GM21447 (cell line): ENCODE data around the gene CD48.

Experiments used
- ATAC-seq: cut with Tn5 transposase; IDR thresholded peaks from one replicate; pipeline ENCODE4 v1.9.1; 2021; ENCODE audit not compliant: unreplicated experiment

The CD48 gene, protein sequence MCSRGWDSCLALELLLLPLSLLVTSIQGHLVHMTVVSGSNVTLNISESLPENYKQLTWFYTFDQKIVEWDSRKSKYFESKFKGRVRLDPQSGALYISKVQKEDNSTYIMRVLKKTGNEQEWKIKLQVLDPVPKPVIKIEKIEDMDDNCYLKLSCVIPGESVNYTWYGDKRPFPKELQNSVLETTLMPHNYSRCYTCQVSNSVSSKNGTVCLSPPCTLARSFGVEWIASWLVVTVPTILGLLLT

DNA sequence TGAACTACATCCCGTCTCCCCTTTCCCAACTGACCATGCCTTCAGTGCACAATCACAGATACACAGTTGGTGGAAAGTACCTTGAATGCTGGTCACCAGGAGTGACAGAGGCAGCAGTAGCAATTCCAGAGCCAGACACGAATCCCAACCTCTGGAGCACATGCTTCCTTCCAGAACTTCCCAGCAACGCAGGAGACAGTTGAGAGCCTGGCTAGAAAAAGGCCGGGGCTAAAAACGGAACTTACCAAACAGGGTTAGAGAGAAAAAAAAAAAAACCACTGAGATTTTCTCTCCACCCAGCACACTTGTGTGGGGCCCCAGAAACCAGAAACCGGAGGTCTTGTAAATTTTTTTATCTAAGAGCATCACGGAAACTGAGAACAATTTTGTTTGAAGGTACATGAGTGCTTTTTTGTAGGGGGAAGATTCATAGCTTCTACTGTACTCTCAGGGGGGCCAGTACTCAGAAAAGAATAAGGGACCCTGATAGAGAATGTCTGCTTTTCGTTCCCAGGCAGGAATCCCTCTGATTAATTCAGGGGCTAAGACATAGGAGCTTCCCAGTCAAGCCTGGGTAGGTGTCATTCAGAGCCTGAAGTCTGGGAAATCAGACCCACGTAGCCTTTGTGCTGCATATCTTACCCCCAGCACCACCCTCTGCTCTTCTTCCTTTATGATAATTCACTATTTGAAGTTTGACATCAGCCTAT lies at the start of gene CD48:
TSS of gene CD48 (minus strand) at position 221 of the 710 bp plus-strand sequence. CDS start at position 162, 59 bp downstream.
- ATAC-seq = peak; percentile 29

DNA sequence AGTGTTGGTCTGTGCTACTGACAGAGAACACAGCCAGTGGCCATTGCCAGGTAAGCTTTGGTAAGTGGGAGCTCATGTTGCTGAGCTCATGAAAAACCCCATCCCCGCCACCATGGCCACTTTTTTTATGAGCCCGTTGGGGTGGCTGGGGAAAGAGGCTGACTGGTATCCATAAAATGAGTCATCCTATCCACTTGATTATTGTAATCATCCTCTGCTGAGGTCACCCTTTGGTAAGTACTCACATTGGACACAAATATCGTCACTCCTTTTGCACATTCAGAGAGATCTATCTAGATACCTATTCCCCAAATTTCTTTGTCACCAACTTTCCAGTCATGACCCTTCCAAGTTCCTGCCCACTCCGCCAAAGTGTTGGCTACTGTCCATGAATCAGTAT lies 49.4 kb upstream of the CD48 start:
- no peak for ATAC-seq

DNA sequence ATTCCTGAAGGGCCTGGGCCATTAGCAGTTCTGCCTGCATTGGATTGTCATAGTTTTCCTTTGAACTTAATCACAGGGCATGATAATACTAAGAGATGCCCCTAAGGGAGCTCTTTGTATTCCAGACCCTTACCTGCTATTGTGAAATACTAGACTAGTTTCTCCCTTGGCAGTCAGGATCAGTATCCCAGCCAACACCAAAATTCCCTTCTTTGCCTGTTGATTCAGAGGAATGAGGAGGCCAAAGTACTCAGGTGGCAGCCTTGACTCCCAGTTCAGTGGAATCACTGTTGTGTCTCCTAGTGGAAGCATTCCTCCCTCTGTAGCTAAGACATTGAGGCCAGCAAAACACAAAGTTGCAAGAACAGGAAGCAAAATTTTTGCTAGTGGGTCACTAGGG lies 48.1 kb upstream of the CD48 start:
- no peak for ATAC-seq

DNA sequence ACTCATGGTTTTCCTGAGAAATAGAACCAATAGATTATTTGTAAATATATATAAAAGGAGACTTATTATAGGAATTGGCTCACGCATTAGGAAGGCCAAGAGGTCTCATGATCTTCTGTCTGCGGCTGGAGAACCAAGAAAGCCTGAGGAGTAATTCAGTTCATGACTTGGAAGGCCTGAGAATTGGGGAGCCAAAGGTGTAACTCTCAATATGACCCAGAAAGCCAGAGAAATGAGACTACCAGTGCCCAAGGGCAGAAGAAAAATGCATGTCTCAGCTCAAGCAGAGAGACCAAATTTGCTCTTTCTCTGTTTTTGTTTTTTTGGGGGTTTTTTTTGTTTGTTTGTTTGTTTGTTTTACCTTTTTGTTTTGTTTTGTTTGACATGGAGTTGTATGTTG lies 46.9 kb upstream of the CD48 start:
- ATAC-seq = no peak

DNA sequence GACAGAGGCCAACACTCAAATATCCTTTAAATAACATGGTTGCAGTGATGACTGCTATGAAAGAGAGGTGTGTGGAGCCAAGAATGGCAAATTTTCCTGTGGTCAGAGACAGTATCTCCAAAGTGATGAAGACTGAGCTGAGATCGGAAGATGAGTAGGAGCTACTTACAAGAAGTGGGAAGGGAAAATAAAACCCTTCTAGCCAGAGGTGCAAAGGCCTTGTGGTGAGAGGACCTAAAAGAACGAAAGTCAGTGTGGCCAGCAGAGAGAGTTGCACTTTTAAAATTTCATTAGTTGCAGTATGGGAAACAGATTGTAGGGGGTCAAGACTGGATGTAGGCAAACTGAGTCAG lies 45.2 kb upstream of the CD48 start:
- ATAC-seq = no peak

DNA sequence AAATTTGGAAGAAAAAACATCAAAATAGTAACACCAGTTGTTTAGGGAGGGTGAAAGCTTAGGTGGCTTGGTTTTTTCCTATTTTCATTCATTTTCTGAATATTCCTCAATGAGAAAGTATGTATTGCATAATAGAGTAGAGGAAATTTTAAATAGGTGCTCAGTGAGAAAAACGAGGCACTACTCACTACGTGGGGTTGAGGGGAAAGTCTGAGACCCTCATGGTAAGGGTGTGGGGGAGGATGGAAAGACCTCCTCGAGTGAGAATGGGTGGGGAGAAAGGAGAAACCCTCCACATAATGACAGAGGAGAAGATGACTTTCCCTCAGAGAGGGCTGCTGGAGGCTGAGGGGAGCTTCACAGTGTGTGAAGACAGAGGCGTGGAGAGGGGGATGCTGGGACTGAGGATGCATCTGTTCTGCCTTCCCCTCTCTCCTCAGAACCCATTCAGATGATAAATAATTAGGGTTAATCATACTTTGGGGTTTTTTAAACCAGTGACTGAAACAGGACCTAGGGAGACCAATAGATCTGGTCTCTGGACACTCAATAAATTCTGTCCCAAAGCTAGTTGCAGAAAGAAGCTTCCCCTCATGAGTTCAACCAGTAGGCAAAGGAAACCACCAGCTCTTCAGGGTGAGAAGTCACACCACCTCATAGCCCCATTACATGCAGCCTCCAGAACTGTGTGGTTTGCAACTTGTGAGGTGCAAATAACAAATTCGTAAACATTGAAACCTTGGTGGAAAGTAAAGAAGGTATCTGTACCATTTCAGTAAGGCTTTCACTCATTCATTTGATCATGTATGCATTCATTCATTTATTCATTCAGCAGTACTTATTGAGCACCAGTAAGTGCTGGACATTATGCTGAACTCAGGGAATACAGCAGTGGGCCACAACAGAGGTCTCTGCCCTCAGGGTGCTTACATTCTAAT lies 44.6 kb upstream of the CD48 start:
- ATAC-seq = peak; percentile 52

DNA sequence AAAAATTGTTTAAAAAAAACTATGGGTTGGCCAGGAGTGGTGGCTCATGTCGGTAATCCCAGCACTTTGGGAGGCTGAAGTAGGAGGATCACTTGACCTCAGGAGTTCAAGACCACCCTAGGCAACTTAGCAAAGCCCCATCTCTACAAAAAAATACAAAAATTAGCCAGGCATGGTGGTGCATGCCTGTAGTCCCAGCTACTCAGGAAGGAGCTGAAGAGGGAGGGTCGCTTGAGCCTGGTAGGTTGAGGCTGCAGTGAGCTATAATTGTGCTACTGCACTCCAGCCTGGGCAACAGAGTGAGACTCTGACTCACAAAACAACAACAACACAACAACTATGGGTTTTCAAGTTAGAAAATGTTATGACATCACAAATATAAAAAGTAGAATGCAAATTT lies 43.8 kb upstream of the CD48 start:
- no peak for ATAC-seq

DNA sequence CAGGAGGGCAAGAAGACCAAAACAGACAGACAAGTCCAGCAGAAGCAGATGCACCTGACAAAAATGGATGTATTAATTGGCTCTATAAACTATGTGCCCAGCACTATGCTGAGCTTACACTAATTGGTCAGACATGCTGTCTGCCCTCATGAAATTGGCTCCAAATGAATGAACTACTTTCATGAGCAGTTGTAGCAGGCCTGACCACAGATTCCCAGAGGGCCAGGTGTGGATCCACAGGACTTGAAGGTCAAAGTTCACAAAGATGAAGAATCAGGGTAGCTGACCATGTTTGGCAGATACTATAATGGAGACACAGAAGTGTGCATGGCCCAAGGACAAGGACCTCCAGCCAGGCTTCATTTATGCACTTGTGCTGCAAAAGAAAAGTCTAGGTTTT lies 42.0 kb upstream of the CD48 start:
- ATAC-seq = no peak

DNA sequence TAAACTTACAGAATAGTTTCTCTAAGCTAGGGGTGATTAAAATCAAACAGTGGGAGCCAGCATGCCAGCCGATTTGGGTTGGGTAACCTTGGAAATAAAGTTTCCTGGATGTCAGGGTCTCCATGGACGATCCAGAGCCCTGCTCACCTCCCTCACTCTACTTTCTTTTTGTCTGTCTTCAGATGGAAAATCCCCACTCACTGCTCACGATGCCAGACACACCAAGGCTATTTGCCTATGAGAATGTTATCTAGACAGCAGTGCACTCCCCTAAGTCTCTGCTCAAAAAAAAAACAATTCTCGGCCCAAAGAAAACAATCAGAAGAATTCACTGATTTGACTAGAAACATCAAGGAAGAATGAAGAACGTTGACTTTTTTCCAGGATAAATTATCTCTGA lies 41.3 kb upstream of the CD48 start:
- ATAC-seq = no peak

DNA sequence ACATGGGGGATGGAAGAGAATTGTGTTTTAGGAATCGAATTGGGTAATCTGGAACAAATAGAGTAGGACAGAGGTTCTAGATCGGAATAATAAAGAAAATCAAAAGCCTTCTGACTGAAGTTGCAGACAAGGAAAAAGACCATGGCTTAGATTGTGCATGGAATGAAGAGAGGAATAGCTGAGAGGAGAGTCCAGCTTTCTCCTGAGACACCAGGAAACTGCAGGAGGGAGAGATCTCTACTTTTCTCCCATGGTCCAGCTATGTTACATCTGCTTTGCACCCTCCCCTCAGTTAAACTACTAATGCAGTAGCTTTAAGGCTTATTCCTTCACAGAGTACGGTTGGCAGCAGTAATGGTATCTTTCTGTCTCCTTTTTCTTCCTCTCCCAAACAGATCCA lies 40.8 kb upstream of the CD48 start:
- no peak for ATAC-seq

DNA sequence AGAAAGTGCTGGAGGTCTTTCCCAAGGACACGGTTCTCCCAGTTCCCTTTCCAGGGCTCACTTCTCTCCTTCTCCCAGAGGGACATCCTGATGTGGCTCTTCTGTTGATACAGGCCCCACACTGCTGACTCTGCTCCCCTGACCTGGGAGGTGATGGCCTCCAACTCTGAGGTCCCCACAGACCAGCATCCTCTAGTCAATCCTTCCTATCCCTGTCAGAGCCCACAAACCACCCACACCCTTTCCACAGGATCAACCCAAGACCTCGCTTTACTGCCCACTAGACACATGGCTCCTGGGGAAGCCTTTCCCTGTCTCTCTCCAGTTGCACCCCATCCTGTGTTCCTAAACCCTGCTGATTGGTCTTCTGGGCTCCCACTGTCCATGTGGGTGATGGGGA lies 39.0 kb upstream of the CD48 start:
- ATAC-seq = no peak

DNA sequence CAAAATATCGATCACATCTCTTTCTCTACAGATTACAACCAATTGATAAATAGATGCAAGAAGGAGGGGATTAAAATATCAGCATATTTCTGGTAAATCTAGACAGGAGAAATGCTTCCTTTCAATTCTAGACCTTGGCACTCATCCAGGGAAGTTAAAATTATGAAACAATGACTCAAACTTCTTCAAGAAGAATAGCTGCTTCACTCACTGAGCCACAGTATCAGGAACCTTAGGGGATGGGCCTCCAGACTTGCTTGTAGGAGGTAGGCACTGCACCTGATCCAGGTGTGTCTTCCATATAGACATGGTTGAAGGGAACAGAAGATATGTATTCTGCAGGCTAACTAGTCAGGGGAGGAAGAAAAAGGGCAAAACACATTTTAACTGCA lies 37.3 kb upstream of the CD48 start:
- ATAC-seq = no peak

DNA sequence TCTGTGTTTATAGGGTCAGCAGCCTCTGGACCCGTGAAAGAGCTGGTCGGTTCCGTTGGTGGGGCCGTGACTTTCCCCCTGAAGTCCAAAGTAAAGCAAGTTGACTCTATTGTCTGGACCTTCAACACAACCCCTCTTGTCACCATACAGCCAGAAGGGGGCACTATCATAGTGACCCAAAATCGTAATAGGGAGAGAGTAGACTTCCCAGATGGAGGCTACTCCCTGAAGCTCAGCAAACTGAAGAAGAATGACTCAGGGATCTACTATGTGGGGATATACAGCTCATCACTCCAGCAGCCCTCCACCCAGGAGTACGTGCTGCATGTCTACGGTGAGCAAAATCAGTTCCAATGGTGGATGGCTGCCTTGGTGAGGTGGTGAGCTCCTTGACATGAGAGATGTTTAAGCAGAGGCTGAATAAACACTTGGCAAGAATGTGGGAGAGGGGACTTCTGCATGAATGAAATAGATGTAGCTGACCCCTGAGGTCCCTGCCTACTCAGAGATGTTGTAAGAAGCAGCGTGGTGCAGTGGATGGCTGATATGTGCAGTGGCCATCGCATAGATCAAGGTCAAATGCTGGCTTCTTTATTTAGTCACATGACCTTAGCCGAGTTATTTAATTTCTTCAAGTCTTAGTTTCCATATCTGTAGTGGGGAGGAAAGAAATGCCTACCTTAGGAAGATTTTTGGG lies 36.7 kb upstream of the CD48 start:
- no peak for ATAC-seq

DNA sequence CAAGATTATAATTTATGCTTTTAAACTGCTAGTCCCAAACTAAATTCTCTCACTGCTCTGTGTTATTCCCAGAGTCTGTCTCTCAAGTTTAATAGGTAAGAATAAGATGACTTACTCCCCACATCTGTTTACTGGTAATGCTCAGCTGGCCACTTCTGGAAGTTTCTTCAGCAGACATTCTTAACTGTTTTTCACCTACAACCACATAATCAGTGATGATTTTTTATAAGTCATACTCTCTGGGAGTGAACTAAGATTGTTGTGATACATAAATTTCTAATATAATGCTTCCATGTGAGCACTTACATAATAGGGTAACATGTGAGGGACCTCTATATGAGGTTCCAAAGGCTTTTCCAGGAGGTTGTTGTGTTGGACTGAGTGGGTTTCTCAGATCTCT lies 36.1 kb upstream of the CD48 start:
- ATAC-seq = no peak

DNA sequence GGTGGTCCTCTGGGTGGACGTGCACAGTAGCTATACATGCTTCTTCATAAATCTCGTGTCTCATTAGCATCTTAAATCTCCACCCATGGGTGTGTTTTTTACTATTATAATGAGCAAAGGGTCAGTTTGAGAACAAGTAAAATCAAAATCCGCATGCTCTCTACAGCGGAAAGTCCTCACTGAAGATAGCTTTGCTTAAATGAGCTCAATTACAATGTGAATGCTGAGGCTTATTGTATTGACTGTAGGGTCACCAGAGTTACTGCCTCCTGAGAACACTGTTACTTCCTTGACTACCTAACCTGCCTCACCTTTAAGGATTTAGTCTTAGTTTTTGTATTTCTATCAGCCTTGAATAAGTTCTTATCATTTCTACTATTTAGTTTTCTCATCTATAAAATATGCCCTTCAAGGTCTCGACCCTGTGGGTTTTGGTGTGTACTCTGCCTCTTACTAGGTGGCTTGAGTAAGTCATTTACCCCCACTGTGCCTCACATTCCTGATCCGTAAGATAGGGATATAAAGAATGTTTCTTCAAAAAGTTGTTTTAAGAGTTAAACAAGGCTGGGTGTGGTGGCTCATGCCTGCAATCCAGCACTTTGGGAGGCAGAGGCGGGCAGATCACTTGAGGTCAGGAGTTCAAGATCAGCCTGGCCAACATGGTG lies 35.3 kb upstream of the CD48 start:
- no peak for ATAC-seq

DNA sequence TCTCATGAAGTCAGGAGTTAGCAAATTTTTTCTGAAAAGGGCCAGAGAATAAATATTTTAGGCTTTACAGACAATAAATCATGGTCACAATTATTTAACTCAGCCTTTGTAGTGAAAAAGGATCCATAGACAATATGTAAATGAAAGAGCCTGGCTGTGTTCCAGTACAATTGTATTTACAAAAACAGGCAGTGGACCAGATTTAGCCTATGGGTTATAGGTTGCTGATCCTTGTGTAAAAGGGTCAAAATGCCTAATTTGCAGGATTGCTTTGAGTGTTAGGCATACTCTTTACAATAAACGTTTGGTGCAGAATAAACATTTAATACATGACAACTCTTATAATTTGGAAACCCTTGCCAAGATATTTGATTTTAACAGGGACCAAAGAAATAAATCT lies 33.9 kb upstream of the CD48 start:
- no peak for ATAC-seq

DNA sequence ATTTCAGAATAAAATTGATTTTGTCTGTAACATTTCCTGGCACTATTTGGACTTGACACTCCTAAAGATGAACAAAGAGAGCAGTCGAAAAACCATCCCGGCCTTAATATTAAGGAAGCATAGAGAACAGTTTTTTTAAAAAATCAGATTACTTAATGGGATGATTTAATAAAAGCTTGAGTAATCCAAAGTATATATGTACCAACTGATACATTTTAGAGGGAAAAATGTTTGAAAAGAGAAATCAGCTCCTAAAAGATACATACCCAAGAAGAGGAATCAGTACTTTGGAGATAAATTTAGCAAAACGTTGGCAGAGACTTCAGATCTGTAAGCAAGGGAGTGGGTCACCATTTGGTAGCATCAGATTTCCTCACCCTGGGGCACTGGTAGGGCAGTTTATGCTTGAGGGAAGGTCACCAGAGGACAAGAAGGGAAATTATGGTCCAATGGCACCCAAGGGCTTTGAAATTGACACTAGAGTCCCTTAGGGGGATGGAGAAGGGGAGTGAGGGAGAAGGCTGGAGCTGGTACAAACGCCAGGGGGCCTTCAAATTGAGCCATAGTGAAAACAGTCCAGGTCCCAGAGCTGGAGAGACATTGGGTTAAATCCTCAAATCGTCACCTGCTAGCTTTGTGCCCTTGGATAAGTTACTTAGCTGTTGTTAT lies 33.4 kb upstream of the CD48 start:
- ATAC-seq = no peak

DNA sequence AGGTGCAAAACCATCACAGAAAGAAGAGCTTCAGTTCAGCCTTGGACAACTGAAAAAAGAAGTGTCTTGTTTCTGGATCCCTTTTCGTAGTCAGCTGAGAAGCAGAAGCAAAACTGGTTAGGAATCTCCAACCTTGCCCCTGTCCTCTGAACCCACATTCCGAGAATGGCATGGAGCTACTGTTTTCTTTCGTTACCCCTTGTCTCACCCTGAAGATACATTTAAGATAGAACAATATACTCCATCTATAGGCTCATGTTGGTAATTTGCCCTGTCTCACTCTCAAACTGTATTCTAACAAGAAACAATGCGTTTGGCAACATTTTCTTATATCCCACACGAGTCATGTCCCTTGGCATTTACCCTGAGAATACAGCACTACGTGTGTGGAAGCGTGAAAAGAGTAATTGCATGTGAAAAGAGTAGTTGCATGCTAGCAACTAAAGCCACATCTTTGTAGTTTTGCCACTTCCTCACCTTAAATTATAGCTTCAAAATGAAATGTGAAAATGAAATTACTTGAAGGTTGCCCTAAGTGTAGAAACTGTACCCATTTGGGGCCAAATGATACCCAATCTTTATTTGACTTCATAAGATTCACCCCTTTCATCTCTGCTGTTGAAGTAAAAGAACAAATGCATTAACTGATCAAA lies 32.7 kb upstream of the CD48 start:
- no peak for ATAC-seq

DNA sequence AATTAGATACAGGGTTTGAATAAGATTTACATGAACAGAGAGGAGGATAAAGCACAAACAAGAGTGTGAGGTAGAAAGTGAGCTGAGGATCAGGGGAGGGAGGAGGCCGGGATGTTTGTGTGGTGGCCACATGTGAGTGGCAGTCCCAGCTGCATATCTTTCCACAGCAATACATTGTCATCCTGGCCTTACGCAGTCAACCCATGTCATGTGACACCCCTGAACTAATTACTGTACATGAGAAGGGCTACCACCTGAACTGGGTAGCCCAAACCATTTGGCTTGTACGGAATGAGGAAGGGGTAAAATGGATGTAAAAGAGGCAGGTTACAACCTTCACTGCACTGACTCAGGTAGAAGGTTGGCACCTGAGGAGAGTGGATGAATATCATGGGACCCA lies 31.6 kb upstream of the CD48 start:
- no peak for ATAC-seq
